Sigmoid colon (tissue), 4 donors: ENCODE data around the gene TBC1D13.

Experiments used
- EP300 ChIP-seq, 4 donors: sonication (generic); formaldehyde crosslinking; IDR thresholded peaks; one replicate each; pipeline ENCODE4 v1.6.1; 2017; ENCODE audit warnings: antibody characterized with exemption in 4 of 4
- POLR2A ChIP-seq, 2 donors: fragments of 450-650 bp; IDR thresholded peaks; one replicate each; pipeline ENCODE4 v1.6.1; 2016; ENCODE audit warnings: antibody characterized with exemption in 2 of 2, mild to moderate bottlenecking in 2 of 2, moderate library complexity in 2 of 2
- POLR2AphosphoS5 ChIP-seq, 4 donors: sonication (generic); formaldehyde crosslinking; IDR thresholded peaks; one replicate each; pipeline ENCODE4 v1.6.1; 2017; ENCODE audit warnings: antibody characterized with exemption in 4 of 4
- TF ChIP-seq, protein P1 (sequence below), 4 experiments: fragments of 450-650 bp in 3 of 4; fragments of 200-600 bp in 1 of 4; IDR thresholded peaks; one replicate each; pipeline ENCODE4 v1.5.1; 2016 to 2019; ENCODE audit warnings: antibody characterized with exemption in 4 of 4, mild to moderate bottlenecking in 3 of 4, moderate library complexity in 2 of 4

DNA sequence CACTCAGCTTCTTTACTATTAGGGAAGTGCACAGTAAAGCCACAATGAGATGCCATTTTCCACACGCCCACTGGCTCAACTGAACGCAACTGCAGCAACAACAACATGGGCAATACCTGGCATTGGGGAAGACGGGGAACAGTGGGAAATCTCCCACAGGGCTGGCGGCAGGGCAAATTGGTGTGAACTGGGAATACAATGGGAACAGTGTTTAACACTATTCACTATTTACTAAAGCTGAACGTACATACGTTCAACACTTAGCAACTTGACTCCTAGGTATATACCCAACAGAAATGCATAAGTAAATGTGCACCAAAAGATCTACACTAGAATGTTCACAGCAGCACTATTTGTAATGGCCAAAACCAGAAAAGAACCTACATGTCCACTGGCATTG, 29.5 kb upstream of the TBC1D13 start:
- TF ChIP-seq, protein P1, sequence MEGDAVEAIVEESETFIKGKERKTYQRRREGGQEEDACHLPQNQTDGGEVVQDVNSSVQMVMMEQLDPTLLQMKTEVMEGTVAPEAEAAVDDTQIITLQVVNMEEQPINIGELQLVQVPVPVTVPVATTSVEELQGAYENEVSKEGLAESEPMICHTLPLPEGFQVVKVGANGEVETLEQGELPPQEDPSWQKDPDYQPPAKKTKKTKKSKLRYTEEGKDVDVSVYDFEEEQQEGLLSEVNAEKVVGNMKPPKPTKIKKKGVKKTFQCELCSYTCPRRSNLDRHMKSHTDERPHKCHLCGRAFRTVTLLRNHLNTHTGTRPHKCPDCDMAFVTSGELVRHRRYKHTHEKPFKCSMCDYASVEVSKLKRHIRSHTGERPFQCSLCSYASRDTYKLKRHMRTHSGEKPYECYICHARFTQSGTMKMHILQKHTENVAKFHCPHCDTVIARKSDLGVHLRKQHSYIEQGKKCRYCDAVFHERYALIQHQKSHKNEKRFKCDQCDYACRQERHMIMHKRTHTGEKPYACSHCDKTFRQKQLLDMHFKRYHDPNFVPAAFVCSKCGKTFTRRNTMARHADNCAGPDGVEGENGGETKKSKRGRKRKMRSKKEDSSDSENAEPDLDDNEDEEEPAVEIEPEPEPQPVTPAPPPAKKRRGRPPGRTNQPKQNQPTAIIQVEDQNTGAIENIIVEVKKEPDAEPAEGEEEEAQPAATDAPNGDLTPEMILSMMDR (IDR thresholded peaks at IDR 0.05) = no peak
- TF ChIP-seq EP300 (IDR thresholded peaks at IDR 0.05) (no peak), POLR2A (IDR thresholded peaks at IDR 0.05) (no peak), POLR2AphosphoS5 (IDR thresholded peaks at IDR 0.05) (no peak)
